NCI-H1694 treated with DMSO at 0.1 percent for 48 hours (cell line): ENCODE results near the gene DUSP15.
"Not testable (repeated sequence)": the region's sequence is repeated elsewhere in the genome, so short reads cannot be mapped to it uniquely, and the experiment has no call there.

ENCODE experiments used
- DNase-seq: peaks from one replicate; lab custom pipeline; 2025; lab: John Stamatoyannopoulos, UW

DUSP15 gene

DNA sequence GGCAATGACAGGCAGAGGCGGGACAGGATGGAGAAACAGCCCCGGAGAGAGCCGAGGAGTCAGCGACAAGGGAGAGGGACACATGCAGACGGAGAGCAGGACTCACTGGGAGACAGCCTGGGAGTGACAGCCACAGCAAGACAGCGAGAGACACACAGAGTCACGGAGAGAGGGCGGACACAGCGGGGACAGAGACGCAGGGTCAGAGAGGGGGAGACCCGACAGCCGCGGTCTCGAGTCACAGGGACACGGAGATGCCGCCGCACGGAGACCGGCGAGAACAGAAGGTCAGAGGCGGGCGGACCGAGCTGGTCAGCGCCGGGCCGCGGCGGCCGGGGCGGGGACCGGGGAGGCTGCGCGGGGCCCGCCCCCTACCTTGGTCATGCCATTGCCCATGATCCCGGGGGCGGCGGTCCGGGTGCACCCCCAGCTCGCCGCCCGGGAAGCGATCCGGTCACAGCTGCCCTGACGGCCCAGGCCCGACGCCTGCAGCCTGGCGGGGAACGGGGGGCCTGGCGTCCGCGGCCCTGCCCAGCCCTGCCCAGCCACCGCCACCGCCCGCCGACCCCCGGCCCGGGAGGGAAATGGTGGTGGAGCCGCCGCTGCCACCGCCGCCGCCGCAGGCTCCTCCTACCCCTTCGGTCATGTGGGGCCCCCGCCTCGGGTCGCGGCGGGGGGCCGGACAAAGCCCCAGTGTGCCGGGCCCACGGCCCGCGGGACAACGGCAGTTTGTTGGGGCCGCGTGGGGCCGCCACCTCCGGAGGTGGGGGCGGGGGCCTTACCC, at the start of gene DUSP15, which contains the start of gene TTLL9:
Gene DUSP15 (minus strand): TSS at position 586 of the 784 bp plus-strand sequence. CDS start 190 bp downstream, at position 396.
Gene TTLL9 (plus strand): TSS at position 693 of the 784 bp plus-strand sequence. CDS start 493 bp downstream, outside the sequence.
- no peak for DNase-seq

GRCh38 chr20:31919410-31920155, 49.3 kb upstream of the DUSP15 start:
- no peak for DNase-seq

DNA sequence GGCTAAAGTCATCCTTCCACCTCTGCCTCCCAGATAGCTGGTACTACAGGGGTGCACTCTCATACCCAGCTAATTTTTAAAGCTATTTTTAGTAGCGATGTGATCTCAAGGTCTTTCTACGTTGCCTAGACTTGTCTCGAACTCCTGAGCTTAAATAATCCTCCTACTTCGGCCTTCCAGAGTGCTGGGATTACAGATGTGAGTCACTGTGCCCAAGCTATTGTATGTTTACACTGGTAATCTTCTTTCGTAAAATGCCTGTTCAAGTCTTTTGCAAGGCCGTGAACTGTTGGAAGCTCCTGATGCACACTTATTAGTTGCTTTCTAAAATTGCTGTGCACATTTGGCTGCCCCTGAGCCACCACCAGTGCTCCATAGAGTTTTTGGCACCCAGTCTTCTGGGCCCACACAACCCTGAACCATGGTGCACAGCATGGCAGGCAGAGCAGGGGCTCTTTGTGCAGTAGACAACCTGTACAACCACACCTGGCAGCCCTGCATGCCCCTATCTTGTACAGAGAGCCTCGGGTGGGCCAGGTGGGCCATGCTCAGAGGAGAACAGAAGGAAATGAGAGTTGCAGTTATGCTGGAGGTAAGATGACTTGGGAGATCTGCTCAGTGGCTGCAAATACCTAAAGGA, 48.3 kb upstream of the DUSP15 start:
- no peak for DNase-seq

DNA sequence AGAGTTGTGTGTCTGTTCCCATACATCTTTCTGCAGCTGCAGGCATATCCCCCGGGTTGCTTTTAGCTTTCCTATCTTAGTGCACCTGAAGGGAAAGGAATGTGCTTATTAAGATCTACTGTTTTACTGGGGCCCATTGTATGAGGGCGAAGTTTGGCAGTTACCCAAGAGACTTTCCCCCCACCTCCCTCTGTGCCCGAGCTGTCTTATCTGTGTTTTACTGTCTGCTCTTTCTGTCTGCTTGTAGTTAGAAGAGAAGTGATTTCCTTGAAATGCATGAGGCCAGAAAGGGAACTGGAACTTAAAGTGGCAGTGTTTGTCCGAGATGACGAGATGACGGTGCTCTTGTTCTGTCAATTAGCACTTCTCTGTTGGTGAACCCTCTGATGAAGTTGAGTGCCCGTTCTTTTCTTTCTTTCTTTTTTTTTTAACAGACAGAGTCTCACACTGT, 47.7 kb upstream of the DUSP15 start:
- not testable (repeated sequence) for DNase-seq

DNA sequence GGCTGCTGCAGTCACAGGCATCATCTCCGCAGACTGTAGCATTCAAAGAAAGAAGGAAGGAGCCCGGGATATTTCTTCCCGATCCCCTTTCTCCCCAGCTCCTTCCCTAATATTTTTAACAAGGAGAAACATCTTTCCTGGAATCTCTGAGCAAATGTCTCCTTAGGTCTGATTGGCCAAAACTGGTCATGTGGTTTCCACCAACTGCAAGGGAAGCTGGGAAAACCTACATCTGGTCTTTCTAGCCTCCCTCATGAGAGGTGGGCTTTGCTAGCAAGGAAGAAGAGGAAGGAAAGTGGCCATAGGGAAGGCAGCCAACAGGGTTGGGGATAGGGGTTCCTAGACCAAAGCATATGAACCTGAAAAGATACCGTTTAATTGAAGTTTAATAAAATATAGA, 46.4 kb upstream of the DUSP15 start:
- no peak for DNase-seq

DNA sequence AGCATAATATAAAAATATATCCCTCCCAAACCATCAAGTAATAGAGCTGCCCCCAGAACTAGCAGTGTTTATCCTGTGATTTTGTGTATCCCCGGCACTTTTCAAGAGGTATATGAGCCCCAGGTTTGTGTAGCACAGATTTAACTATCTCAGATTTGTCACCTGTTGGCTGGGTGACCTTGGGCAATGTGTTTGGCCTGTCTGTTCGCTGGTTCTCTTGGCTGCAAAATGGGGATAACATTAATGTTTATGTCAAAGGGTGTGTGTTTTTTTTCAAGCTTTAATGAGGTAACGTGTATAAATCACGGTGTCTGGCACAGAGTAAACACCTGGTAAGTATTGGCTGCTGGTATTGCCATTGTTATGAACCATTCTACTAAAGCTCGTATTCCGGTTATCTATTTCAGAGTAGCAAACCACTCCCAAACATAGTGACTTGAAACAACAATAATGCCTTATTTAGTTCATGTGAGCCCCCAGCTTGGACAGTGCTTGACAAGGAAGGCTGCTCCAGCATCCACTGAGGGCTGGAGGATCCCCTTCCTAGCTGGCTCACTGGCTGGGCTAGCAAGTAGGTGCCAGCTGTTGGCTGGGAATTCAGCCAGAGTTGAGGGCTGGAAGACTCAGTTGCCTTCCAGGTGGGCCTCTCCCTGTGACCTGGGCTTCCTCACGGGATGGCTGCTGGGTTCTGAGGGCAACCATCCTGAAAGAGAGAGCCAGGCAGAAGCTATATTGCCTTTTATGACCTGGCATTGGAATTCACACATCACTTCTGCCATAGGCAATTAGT, 45.4 kb upstream of the DUSP15 start:
- DNase-seq, result peak; percentile 85

DNA sequence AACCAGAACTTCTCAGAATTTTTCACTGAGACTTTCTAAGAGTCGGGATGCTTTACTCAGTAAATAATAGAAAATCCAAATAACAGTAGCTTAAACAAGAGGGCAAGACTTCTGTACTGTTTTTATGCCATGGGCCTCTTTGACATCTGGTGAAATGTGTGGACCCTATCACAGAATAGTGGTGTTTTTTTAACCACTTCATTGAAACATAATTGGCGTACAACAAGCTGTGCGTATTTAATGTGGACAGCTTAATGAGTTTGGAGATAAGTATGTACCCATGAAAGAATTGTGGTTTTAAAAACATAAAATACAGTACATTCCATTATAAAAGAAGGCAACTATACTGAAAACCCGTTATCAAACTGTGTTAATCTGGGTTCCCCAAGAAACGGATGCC, 43.8 kb upstream of the DUSP15 start:
- DNase-seq, result no peak

GRCh38 chr20:31913431-31914157, 43.3 kb upstream of the DUSP15 start:
- no peak for DNase-seq

- DNase-seq, result no peak
Observed at GRCh38 chr20:31910071-31910803, 39.9 kb upstream of the DUSP15 start.

DNA sequence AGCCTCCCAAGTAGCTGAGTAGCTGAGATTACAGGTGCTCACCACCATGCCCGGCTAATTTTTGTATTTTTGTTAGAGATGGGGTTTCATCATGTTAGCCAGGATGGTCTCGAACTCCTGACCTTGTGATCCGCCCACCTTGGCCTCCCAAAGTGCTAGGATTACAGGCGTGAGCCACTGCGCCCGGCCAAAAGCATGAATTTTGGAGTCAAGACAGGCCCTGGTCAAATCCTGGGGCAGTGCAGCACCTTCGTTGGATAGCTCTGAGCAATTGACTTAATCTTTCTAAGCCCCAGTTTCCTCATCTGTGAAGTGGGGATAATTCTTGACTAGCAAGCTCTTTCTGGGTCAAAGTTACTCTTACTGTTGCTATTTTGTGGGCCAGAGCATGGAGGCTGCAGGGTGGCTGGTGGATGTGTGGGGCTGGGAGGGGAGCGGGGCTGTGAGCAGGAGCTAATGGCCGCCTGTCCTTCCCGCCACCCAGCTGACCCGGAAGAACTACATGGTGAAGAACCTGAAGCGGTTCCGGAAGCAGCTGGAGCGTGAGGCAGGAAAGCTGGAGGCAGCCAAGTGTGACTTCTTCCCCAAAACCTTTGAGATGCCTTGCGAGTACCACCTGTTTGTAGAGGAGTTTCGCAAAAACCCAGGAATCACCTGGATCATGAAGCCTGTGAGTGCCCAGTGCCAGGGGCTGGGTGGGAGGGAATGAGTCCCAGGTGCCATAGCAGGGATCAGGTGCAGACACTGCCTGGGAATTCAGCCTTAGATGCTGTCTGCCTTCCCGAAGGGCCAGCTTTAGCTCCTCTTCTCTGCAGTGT, 39.1 kb upstream of the DUSP15 start:
- no peak for DNase-seq

- DNase-seq, result no peak
Observed at GRCh38 chr20:31908424-31908823, 38.1 kb upstream of the DUSP15 start.

GRCh38 chr20:31908016-31908415, 37.7 kb upstream of the DUSP15 start:
- DNase-seq, result no peak

- DNase-seq, result no peak
Observed at GRCh38 chr20:31907046-31907445, 36.7 kb upstream of the DUSP15 start.

DNA sequence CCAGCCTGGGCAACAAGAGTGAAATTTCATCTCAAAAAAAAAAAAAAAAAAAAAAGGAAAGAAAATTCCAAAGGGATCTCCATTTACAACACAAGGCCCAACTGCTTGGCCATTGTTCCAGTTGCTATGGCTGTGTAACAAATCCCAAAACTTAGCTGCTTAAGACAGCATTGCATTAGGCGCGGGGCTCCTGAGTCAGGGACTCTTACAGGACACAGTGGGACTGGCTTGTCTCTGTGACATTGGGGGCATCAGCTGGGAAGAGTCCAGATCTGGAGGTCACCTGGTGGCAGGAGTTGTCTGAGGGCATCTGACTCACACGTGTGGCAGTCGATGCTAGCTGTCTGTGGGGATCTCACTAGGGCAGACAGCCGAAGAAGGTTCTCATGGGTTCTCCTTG, 35.7 kb upstream of the DUSP15 start:
- no peak for DNase-seq

DNA sequence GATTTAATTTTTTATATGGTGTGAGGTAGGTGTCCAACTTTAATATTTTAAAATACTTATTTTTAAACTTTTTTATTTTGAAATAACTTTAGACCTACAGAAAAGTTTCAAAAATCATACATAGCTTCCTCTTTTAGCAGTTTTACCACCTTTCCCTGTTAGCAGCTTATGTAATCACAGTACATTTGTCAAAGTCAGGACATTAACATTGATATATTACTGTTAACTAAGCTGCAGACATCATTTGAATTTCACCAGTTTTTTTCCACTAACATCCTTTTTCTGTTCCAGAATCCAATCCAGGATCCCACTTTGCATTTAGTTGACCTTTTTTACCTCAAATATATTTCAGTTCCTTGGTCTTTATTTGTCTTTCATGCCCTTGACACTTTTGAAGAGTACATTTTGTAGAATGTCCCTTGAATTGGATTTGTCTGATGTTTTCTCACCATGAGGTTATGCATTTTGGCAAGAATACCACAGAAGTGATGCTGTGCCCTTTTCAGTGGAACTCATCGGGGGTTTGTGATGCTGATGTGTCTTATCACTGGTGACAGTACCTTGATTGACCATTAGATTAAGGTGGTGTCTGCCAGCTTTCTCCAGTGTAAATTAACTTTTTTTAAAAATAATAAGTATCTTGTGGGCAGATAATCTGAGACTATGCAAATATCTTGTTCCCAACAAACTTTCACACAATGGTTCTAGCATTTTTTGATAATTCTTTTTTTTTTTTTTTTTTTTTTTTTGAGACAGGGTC, 33.5 kb upstream of the DUSP15 start:
- no peak for DNase-seq

- no peak for DNase-seq
Observed at GRCh38 chr20:31901615-31902014, 31.3 kb upstream of the DUSP15 start.

DNA sequence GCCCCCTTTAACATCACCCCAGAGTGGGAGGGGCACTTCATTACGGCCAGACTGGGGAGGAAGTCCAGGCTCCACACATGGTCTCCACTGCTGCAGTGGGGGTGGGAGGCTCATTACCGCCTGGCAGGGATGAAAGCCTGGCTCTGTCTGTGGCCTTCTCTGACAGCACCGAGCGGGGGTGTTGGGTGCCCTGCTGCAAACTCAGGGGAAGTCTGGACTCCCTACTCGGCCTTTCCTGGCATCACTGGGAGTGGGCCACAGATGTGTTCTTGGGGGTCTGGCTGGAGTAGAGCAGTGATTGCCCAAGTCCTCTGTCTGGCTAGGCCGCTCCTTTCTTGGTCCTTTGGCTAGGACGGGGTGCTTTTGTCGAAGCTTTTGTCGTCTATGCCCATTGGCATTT, 27.2 kb upstream of the DUSP15 start:
- no peak for DNase-seq

GRCh38 chr20:31896049-31896448, 25.7 kb upstream of the DUSP15 start:
- no peak for DNase-seq
